Fibroblast of skin of right biceps (primary cell): Measurements from ENCODE around the gene TEF.

Experiments used
- DNase-seq: peaks from one replicate; pipeline ENCODE4 v3.0.0-alpha.2; 2013

TEF gene, protein sequence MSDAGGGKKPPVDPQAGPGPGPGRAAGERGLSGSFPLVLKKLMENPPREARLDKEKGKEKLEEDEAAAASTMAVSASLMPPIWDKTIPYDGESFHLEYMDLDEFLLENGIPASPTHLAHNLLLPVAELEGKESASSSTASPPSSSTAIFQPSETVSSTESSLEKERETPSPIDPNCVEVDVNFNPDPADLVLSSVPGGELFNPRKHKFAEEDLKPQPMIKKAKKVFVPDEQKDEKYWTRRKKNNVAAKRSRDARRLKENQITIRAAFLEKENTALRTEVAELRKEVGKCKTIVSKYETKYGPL

DNA sequence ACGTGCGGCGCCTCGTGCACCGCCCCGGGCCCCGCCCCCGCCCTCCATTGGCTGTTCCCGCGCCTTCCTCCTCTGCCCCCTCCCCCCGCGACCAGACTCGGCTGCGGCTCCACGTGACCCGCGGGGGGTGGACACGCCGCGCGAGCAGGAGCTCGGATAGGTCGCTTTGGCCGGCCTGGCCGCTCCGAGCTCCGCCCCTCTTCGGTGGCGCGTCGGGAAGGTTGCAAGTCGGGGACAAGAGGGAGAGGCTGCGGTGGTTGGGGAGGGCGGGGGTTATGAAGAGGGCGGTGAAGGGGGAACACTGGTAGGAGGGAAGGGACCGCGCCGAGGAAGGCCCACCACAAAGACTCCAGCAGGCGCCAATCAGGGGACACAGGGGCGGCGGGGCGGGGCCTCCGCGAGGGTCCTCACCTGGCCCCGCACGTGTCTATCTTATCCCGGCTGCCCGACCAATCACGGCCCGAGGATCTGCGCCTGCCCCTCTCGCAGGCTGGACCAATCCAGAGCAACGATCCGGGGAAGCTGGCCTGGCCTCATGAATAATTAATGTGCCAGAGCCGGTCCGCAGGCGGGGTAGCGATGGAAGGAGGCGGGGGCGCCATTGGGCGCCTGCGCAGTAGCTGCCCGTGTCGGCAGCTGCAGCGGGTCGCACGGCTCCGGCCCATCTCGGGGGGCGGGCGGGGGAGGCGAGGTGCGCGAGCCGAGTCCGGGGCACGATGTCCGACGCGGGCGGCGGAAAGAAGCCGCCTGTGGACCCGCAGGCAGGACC, at the start of gene TEF:
Gene TEF (plus strand): TSS at position 614 of the 769 bp plus-strand sequence. CDS start 103 bp downstream, at position 717.
- peak; percentile 99 for DNase-seq

DNA sequence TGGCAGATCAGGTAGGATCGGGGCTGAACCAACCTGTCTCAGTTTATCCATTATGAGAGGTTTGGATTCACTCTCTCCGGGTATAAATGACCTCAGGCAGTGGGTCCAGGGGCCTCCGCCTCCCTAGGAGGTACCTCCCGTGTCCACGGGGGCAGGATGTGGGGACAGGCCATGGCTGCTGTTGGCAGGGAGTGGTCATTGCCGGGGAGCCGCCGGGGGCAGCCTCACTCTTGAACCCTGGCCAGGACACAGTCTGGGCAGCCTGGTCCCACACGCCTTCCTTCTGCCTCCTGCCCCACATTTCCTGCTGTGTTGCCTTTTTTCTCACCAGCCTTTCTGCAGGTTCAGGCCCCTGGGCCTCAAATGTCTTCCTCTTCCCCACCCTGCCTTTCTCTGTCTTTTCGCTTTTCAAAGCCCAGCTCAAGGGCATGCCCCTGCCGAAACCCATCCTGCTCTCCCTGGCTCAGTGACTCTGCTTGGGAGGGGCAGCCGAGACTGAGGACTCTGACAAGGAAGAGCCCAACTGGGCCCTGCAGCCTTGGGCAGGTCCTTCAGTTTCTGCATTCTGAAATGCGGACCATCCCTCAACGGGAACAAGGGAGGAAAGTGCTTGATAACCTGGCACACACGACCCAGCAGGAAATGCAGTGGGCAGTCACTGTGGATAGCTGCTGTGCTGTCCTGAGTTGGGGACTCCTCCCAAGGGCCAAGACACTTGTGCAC, 49.4 kb upstream of the TEF start:
- no peak for DNase-seq

DNA sequence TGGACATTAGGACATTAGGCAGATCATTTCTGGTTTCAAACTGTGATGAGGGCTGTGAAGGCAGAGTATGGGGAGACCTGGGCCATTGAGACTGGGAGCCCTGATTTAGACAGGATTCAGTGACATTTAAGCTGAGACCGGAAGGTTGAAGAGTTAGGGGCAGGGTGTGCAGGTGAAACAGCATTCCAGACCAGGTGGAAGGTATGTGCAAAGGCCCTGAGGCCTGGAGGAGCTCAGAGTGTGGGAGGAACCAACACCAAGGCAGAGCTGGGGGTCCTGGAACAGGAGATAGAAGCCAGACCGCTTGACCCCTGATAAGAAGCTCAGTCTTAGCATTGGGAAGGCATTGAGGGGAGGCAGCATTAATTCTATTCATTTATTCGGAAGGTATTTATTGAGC, 47.9 kb upstream of the TEF start:
- DNase-seq = no peak

DNA sequence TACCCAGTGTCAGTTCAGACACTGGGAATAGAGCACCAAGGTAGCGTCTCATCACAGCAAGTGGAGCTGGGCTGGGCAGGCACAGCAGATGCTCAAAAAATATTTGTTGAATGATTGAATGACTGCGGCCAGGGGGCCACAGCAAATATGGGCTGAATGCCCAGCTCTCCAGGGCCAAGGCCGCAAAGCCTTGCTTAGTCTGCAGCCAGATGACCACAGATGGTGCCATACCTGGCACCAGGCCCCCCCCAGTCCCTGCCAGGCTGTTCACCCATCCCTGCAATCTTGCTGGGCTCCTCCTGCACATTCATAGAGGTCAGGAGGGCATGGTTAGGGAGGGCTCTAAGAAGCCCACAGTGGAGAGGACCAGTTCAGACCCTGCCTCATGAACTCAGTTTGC, 47.5 kb upstream of the TEF start:
- no peak for DNase-seq

DNA sequence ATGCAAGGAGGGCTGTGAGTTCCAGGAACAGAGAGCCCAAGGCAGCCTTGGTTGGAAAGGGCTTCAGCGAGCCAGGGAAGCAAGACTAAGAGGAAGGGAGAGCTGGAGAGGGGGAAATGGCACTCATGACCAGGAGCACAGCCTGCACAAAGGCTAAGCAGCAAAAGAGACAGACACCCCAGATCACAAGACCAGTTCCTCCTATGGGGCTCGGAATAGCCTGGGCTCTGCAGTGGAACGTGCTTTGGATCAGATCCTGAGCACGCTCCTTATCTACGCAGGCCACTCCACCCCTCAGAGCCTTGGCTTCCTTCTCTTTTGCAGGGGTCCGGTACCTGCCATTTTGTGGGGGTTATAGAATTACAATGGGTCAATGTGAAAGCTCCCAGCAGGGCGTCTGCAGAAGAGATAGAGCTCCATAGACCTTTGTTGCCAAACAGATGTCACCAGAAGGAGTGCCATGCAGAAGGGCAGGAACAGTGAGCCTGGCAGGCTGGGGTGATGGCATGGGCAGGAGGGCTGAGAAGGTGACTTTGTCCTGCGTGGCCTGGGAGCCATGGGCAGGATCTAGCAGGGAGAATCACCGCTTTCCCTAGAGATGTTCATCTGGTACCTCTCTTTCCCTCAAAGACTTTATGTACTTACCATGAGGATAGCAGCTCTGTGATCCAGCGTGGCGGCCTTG, 46.6 kb upstream of the TEF start:
- no peak for DNase-seq

DNA sequence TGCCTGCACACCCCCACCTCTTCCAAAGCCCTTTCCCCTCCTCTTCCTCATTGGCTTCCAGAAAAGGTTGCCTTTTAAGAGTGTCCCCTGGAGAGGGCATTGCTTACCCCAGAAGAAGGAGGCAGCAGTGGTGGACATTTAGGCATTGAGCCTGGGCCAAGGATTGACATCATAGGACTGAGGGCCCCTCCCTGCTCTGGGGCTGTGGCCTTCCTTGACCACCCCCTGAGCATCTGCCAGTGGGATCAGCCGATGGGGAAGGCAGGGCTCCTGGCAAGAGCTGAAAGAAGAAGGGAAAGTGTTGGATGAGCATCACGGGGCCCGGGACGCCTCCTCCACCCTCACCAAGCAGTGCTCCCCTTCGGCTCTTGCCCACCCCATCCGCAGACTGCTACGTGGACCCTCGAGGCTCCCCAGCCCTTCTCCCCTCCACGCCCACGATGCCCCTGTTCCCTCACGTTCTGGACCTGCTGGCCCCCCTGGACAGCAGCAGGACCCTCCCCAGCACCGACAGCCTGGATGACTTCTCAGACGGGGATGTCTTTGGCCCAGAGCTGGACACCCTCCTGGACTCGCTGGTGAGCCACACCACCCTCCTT, 43.0 kb upstream of the TEF start:
- no peak for DNase-seq

DNA sequence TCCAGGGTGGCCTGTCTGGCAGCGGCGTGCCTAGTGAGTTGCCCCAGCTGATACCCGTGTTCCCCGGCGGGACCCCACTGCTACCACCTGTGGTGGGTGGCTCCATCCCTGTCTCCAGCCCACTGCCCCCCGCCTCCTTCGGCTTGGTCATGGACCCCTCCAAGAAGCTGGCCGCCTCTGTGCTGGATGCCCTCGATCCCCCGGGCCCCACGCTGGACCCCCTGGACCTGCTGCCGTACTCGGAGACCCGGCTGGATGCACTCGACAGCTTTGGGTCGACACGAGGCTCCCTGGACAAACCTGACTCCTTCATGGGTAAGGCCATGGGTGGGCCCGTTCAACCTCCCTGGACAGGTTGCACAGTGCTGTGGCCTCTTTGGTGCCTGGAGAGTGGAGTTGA, 41.9 kb upstream of the TEF start:
- DNase-seq = no peak

DNA sequence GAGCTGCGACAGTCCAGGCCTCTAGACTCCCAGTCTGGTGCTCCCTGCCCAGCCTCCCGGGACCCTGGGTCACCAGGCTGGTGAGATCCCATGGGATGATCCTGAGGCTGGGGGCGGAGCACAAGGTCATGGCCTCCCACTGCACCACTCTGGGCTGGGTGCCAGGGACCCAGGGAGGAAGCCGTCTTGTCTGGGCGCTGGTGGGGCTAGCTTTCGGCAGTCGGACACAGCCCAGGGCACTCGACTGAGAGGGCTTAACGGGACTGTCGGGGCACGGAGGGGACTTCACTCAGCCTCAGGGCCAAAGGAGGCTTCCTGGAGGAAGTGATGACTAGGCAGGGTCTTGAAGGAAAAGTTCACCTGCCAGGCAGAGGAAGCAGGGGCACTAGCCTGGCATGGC, 41.4 kb upstream of the TEF start:
- no peak for DNase-seq

DNA sequence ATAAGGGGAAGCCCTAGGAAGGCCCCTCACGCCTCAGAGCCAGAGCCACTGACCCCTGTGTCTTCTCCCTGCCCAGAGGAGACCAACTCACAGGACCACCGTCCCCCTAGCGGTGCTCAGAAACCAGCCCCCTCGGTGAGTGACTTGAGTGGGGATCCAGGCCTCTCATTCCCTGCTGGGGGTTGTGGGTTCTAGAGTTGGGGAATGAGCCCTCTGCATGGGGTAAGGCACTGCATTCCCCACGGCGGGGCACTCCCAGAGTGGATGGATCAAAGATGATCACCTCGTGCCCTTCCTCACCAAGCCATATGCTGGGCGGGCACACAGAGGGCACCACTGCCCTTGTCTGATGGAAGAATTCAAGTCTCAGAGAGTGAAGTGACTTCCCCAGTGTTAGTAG, 40.7 kb upstream of the TEF start:
- no peak for DNase-seq

DNA sequence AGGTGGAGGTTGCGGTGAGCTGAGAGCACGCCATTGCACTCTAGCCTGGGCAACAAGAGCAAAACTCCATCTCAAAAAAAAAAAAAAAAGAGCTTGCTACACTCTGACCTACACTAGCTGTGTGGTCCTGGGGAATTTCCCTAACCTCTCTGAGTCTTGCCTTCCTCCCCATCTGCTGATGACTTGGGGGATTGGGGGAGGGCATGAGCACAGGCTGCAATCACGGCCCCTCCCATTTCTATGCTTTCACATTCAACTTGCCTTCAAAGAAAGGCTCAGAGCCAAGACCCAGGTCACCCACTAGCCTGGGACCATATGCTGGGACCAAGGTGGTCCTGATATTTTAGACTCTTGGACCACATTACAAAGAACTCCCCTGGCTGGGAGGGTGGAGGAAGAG, 39.8 kb upstream of the TEF start:
- no peak for DNase-seq

DNA sequence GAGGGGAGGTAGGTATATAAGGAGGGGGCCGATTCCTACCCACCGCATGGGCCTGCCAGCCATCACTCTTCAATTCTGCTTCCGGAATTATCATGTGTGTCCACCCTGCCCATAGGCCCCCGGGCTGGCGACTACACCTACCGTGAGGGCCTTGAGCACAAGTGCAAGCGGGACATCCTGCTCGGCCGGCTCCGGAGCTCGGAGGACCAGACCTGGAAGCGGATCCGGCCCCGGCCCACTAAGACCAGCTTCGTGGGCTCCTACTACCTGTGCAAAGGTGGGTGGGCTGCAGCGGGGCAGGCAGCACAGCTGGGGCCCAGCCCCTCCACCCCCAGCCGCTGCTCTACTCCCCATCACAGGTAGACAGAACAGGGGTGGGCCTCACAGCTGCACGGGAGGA, 38.4 kb upstream of the TEF start:
- no peak for DNase-seq

DNA sequence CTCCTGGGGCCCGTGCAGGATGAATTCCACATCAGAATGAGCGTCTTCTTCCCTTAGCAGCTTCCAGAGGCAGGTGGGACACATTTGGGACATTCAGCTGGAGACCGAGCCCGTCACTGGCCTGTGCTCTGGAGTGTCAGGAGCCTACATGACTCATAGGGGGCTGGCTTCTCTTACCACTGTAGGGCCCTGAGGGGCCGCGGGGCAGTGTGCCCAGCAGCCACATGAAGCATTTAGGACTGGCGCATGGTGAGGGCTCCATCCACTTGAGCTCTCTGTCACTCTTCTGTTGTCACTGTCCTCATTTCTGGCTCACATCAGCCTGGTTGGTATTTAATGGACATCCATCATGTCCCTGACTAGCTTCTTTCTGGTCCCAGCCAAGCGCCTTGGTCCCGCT, 38.0 kb upstream of the TEF start:
- no peak for DNase-seq

DNA sequence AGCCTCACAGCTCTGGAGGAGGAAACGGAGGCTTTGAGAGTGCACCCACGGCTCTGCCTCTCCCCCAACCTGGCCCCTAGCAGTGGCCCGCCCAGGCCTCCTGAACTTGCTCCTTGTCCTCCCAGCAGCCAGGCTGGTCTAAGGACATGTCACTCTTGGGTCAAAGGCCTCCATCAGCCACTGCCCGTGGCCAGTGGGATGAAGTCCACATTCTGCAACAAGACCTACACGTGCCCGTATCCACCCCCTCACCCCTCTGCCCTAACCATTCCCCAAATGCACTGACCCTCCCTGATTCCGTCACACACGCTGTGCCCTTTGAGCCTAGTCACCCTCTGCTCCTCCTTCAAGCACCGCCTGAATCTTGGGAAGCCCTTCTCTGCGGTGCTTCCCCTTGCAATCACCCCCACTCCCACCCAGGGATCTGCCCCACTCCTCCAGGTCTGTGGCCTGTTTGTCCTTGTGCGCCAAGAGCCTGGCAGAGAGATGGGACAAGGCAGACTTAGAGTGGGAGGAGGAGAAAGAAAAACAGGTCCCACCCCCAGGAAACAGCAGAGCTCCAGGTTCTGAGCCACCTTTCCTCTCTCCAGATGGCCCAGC, 37.5 kb upstream of the TEF start:
- DNase-seq = no peak

DNA sequence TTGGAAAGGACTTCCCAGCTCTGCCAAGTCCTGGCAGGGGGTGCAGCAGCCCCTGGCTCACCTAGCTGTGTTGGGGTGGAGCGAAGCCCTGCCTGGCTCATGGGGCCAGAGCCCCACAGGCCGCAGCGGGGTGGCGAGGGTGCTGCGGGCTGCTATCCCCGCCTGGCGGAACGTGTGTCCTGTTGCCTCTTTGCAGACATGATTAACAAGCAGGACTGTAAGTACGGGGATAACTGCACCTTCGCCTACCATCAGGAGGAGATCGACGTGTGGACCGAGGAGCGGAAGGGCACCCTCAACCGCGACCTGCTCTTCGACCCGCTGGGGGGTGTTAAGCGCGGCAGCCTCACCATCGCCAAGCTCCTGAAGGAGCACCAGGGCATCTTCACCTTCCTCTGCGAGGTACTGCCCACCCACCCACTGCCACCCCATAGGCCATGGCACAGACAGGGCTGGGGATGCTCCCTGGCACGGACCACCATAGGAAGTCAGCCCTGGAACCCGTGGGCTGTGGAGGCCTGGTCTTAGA, 35.9 kb upstream of the TEF start:
- DNase-seq = no peak

DNA sequence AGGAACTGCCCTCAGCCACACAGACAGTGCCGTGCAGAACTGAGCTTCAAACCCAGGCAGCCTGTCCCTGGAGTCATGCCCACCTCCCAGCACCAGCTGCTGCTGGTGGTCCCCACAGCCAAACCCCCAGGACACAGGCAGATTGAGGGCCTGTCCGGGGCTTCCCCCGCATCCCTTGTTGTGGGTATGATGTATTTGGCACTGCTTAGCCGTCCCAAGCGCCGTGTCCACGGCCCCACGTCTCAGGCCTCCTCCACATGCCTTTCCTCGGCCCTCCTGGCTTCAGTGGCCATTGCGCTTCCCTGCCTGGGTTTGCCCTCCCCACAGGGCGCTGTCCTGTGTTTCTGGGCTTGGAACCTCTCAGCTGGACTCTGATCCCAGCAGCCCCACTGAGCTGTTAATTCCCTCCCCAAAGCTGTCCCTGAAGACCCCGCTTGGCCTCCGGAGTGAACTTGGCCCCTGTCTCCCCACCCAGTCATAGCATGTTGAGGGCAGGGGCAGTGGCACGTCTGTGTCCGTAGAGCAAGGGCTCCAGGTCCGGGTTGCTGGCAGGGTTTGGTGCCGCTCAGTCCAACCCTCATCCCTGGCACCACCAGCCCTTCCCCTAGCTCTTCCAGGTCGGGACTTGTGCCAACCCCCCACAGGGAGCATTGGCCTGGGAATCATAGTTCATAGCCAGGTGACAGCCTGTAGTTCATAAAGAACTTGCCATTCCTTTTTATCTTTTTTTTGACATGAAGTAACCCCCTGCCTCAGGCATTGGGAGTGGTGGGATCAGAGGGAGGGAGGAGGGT, 34.5 kb upstream of the TEF start:
- DNase-seq = no peak

DNA sequence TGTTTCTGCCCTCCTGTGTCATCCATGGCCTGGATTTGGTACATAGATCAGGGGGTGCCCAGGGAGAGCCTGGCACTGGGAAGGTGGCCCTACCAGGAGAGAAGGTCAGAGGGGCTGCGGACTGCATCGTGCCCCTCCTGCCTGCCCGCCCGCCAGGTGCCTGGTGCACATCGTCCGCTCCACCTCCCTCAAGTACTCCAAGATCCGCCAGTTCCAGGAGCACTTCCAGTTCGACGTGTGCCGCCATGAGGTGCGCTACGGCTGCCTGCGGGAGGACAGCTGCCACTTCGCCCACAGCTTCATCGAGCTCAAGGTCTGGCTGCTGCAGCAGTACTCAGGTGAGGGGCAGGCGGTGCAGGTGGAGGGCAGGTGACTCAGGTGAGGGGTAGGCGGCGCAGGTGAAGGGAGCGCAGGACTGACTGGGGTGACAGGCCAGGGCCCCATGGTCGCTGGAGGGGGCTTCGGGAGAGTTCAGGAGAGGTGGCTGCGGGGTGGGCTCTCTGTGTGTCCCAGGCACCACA, 32.7 kb upstream of the TEF start:
- no peak for DNase-seq

DNA sequence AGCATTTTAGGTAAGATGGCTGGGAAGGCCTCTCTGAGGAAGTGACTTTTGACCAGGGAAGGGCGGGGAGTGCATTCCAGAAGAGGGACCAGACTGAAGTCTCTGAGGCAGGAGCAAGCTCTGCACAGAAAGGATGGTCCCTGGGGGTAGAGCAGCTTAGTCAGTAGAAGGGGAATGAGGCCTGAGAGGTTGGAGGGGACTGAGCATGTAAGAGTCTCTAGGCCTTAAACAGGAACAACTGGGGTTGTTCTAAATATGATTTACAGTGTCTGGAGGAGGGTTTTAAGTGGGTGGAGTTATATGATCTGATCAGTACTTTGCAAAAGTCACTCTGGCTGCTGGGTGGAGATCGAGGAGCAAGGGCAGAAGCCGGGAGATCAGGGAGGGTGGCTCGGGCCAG, 31.7 kb upstream of the TEF start:
- peak; percentile 26 for DNase-seq

DNA sequence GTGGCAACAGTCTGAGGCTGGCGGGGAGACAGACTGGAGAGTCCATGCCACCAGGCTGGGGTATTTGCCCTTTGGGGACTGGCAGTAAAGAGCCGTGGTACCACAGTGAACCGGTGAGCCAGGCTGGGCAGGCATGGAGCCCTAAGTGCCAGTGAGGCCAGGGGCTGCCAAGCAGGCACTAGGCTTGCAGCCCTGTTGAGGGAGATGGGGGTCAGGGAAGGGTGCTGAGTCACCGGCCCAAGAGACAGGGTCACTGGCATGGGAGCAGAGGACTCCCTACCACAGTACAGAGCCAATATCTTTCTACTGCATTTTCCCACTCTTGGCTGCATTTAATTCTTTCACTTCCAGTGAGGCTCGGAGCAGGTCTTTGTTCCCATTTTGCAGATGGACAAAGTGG, 30.7 kb upstream of the TEF start:
- no peak for DNase-seq

DNA sequence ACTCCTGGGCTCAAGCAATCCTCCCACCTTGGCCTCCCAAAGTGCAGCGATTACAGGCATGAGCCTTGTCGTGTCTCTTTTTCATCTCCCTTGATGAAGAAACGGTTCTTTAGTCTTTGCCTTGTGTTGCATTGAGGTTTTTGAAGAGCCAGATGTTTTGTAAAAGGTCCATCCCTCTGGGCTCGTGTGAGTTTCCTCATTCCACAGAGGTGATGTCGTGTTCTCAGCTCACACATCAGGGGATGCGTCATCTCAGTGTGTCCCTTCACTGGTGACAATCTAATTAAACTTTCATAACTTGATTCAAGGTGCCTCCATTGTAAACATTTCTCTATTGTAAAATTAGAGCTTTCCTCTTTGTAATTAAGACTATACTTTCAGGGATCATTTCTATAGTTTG, 29.7 kb upstream of the TEF start:
- DNase-seq = peak; percentile 59

DNA sequence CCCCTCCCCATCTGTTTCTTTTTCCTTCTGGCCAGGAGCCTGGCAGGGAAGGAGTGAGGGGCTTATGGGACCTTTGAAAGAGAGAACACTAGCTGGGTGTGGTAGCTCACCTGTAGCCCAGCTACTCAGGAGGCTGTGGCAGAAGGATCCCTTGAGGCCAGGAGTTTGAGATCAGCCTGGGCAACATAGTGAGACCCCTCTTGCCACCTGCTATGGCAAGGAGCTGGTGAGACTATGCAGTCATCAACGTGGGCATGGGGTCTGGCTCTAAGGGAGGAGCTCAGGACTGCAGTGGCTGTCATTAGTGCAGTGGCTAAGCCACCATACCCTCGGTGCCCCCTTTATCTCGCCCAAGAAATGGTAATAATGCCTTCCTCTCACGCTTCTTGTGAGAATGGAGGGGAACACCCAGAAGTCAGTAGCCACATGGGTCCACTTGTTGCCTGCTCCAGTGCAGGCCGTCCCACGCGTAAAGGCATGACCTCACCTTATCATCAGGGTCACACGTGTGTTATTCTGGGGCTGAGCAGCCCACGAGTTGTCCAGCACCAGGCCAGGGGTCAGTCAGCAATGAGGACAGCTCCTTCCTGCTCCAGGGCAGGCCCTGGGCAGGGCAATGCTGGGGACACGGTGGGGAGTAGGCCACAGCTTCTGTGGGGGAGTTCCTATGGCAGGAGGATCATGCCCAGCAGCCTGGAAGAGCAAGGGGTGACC, 27.7 kb upstream of the TEF start:
- DNase-seq = no peak

DNA sequence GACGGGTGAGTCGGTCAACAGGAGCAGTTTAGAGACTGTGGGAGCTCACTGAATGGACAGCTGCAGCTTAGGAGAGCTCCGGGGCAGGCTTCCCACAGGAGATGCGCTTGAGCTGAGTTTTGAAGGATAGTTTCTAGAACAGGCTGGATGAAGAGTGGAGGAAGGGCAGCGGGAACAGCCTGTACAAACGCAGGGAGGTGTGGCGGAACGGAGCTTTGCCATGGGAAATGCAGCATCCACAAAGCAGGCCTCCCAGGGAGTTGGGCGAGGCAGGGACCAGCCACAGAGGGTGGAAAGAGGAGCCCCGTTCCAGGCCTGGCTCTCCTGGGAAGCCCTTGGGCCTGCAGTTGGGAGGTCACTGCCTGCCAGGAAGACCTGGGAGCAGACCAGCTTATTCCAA, 26.8 kb upstream of the TEF start:
- DNase-seq = no peak
